Panc1 (cell line): Measurements from ENCODE around the gene LDLRAD4. TPM values are rescaled to one million over a fixed set of nuclear protein-coding genes. Genes with fewer than 3 reads are reported as not detected.

Experiments used
- ATAC-seq: fragments of 200-7000 bp; cut with Tn5 transposase; 2 replicates; pipeline ENCODE4 v1.9.1; 2020; ENCODE audit warnings: mild to moderate bottlenecking, moderate library complexity
- BruUV-seq: library from RNA; stranded (reverse); fragments of 400-500 nt; replicated peaks from 2 replicates; lab custom pipeline; 2021; lab: Mats Ljungman, UMichigan
- CTCF ChIA-PET: fragments of 300-600 bp; sonication (Branson Sonifier 250); formaldehyde crosslinking; loops from one replicate; lab custom pipeline; 2022; ENCODE audit warnings: antibody characterized with exemption; lab: Charles Lee
- POLR2A ChIA-PET: fragments of 300-600 bp; sonication (Branson Sonifier 250); formaldehyde crosslinking; loops from one replicate; lab custom pipeline; 2022; ENCODE audit warnings: antibody characterized with exemption; lab: Charles Lee
- DNase-seq: peaks from one replicate; pipeline ENCODE4 v3.0.0-alpha.2; 2010; ENCODE audit warnings: low read depth, low spot score
- H3K27ac ChIP-seq: 2 replicates; pipeline ENCODE4 v1.5.1; 2011; ENCODE audit warnings: mild to moderate bottlenecking, low read length, inconsistent platforms
- H3K27me3 ChIP-seq: fragments of 200-500 bp; sonication (Bioruptor generic); 2 replicates; pipeline ENCODE4 v1.6.0; 2014; ENCODE audit warnings: low read length, inconsistent platforms; ENCODE audit not compliant: control insufficient read depth, insufficient read depth
- H3K36me3 ChIP-seq: fragments of 200-500 bp; sonication (Bioruptor generic); 2 replicates; pipeline ENCODE4 v1.5.1; 2014; ENCODE audit warnings: inconsistent platforms, mild to moderate bottlenecking, low read length, moderate library complexity; ENCODE audit not compliant: control insufficient read depth, insufficient read depth
- H3K4me1 ChIP-seq: 2 replicates; pipeline ENCODE4 v1.5.1; 2011; ENCODE audit warnings: inconsistent platforms, mild to moderate bottlenecking, low read length, moderate library complexity; ENCODE audit not compliant: control insufficient read depth, insufficient read depth
- H3K4me3 ChIP-seq, 2 experiments: 2 replicates each; pipeline ENCODE4 v1.5.1; 2011 to 2012; ENCODE audit warnings: low read depth in 2 of 2, low read length in 2 of 2, mild to moderate bottlenecking in 2 of 2, inconsistent platforms in 1 of 2, moderate library complexity in 1 of 2
- H3K9me3 ChIP-seq: fragments of 200-500 bp; sonication (Bioruptor generic); 2 replicates; pipeline ENCODE4 v1.5.1; 2014; ENCODE audit warnings: low read depth, mild to moderate bottlenecking, inconsistent platforms, low read length, moderate library complexity; ENCODE audit not compliant: control insufficient read depth, insufficient read depth
- POLR2AphosphoS5 ChIP-seq: IDR thresholded peaks from 2 replicates; pipeline ENCODE4 v1.6.1; 2012; ENCODE audit warnings: mild to moderate bottlenecking, low read depth, low read length, moderate library complexity
- SIN3A ChIP-seq: IDR thresholded peaks from 2 replicates; pipeline ENCODE4 v1.6.1; 2012; ENCODE audit warnings: low read depth, mild to moderate bottlenecking, low read length, moderate library complexity, borderline replicate concordance; ENCODE audit not compliant: insufficient read depth
- TCF7L2 ChIP-seq: IDR thresholded peaks from 2 replicates; pipeline ENCODE4 v1.6.1; 2011; ENCODE audit warnings: mild to moderate bottlenecking, low read depth, low read length, inconsistent platforms
- in situ Hi-C: cut with HindIII; loops from 2 replicates; pipeline ENCODE4 v1.10.0; 2016; ENCODE audit warnings: low sequenced_read_pairs, low pct_unique_long_range_greater_than_20kb
- intact Hi-C: fragments of 100-400 bp; cut with micrococcal nuclease; formaldehyde crosslinking; loops from one replicate; pipeline ENCODE4 v1.10.0; 2022; ENCODE audit not compliant: unreplicated experiment
- total RNA-seq: library from RNA; stranded (reverse); gene quantifications from one replicate; pipeline ENCODE4 v1.2.1, GENCODE V29; 2021; ENCODE audit not compliant: unreplicated experiment
- TF ChIP-seq, protein P1 (sequence below): fragments of 450-650 bp; IDR thresholded peaks from 2 replicates; pipeline ENCODE4 v1.5.1; 2017; ENCODE audit warnings: mild to moderate bottlenecking
- TF ChIP-seq, protein P2 (sequence below), 2 experiments: IDR thresholded peaks; 2 replicates each; pipeline ENCODE4 v1.6.1; 2011 to 2012; ENCODE audit warnings: low read depth in 2 of 2, control low read depth in 1 of 2, low read length in 1 of 2, mild to moderate bottlenecking in 1 of 2, moderate library complexity in 1 of 2; ENCODE audit not compliant: insufficient read depth in 1 of 2

The LDLRAD4 gene
- total RNA-seq, 1 experiment from 2014 or later: 0.28 TPM

DNA sequence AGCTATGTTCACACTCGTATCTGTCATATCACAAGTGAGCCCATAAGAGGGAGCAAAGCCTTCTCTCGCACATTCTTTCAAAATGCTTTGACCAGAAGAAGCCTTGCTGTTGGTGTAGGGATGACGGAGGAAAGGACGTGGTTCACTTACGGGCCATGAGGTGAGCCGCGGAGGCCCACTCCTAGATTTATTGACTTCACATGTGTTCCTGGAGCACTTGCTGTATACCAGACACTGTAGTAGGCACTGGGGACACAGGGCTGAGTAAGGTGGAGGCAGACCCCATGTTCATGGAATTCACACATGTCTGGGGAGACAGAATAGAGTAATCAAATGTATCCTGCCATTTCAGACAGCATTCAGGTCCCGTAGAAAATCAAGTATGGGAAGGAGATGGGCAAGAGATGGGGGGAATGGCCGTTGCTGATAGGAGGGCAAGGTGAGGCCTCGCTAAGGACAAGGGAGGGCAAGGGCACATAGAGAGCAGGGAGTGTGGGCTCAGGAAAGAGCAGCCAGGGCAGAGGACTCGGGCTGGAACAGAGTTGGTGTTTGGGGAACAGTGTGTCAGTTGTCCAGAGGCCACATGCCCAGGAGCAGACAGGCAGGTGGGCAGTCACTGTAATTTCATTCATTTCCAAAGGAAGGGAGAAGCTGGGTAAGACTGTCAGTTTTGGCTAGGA, 182.2 kb downstream of the LDLRAD4 start:
- Histone ChIP-seq H3K36me3 (no peaks in the 10 kb centered on the region), H3K27me3 (peaks cover 6% of the 10 kb centered on the region), H3K4me3 (no peak overlapping the region), H3K27ac (no peak overlapping the region), H3K4me1 (no peaks in the 10 kb centered on the region), H3K9me3 (no peaks in the 10 kb centered on the region)
- ATAC-seq: no peak
- POLR2A ChIA-PET: no interaction called here
- BruUV-seq: no TSS peak
- TF ChIP-seq POLR2AphosphoS5 (no peak), SIN3A (no peak), TCF7L2 (no peak)
- TF ChIP-seq, protein P1, sequence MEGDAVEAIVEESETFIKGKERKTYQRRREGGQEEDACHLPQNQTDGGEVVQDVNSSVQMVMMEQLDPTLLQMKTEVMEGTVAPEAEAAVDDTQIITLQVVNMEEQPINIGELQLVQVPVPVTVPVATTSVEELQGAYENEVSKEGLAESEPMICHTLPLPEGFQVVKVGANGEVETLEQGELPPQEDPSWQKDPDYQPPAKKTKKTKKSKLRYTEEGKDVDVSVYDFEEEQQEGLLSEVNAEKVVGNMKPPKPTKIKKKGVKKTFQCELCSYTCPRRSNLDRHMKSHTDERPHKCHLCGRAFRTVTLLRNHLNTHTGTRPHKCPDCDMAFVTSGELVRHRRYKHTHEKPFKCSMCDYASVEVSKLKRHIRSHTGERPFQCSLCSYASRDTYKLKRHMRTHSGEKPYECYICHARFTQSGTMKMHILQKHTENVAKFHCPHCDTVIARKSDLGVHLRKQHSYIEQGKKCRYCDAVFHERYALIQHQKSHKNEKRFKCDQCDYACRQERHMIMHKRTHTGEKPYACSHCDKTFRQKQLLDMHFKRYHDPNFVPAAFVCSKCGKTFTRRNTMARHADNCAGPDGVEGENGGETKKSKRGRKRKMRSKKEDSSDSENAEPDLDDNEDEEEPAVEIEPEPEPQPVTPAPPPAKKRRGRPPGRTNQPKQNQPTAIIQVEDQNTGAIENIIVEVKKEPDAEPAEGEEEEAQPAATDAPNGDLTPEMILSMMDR: no peak
- TF ChIP-seq, protein P2, sequence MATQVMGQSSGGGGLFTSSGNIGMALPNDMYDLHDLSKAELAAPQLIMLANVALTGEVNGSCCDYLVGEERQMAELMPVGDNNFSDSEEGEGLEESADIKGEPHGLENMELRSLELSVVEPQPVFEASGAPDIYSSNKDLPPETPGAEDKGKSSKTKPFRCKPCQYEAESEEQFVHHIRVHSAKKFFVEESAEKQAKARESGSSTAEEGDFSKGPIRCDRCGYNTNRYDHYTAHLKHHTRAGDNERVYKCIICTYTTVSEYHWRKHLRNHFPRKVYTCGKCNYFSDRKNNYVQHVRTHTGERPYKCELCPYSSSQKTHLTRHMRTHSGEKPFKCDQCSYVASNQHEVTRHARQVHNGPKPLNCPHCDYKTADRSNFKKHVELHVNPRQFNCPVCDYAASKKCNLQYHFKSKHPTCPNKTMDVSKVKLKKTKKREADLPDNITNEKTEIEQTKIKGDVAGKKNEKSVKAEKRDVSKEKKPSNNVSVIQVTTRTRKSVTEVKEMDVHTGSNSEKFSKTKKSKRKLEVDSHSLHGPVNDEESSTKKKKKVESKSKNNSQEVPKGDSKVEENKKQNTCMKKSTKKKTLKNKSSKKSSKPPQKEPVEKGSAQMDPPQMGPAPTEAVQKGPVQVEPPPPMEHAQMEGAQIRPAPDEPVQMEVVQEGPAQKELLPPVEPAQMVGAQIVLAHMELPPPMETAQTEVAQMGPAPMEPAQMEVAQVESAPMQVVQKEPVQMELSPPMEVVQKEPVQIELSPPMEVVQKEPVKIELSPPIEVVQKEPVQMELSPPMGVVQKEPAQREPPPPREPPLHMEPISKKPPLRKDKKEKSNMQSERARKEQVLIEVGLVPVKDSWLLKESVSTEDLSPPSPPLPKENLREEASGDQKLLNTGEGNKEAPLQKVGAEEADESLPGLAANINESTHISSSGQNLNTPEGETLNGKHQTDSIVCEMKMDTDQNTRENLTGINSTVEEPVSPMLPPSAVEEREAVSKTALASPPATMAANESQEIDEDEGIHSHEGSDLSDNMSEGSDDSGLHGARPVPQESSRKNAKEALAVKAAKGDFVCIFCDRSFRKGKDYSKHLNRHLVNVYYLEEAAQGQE (IDR thresholded peaks at IDR 0.05; ENCODE audit: insufficient read depth in 1 of 2, low read depth in 2 of 2, low read length in 1 of 2): no peak
- in situ Hi-C loops: no loop called here
- CTCF ChIA-PET: no interaction called here
- intact Hi-C loops: no loop called here
- no peak for DNase-seq

DNA sequence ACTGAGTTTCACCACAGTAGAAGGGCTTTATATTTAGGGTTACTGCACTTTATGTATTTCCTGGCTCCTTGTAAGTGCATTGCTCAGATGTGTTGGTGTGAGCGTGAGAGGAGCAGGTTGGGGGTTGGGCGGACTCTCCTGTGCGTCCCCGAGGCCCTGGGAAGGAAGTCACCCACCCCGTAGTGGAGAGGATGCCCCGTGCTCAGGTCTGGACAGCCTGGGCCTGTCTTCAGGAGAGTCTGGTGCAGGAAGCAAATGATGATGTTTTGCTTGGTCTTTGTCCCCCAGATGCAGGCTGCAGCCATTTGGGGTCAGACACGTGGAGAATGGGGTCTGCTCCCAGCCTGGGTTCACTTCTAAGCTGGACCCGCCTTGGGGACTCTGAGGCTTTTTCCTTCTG, 182.8 kb downstream of the LDLRAD4 start:
- Histone ChIP-seq H3K36me3 (no peaks in the 10 kb centered on the region), H3K27ac (no peak overlapping the region), H3K27me3 (peaks cover 6% of the 10 kb centered on the region), H3K4me3 (no peak overlapping the region), H3K4me1 (no peaks in the 10 kb centered on the region), H3K9me3 (no peaks in the 10 kb centered on the region)
- in situ Hi-C loops (no loop called here), intact Hi-C loops (no loop called here)
- BruUV-seq: no TSS peak
- DNase-seq (no peak), ATAC-seq (no peak)
- no peak for TF ChIP-seq TCF7L2
- TF ChIP-seq, protein P2 (IDR thresholded peaks at IDR 0.05; ENCODE audit: insufficient read depth in 1 of 2, low read depth in 2 of 2, low read length in 1 of 2): no peak
- no peak for TF ChIP-seq POLR2AphosphoS5
- TF ChIP-seq, protein P1: no peak
- no peak for TF ChIP-seq SIN3A
- POLR2A ChIA-PET: no interaction called here
- CTCF ChIA-PET: no interaction called here
